Naive B cell (primary cell): ENCODE results near the gene GATAD2A. TPM values are rescaled to one million over a fixed set of nuclear protein-coding genes. Genes with fewer than 3 reads are reported as not detected.
"Not testable (repeated sequence)": the region's sequence is repeated elsewhere in the genome, so short reads cannot be mapped to it uniquely, and the experiment has no call there.

Experiments
- ATAC-seq, 2 donors: fragments of 150-1000 bp; cut with Tn5 transposase; 2 replicates each; pipeline ENCODE4 v1.10.0; 2021; ENCODE audit warnings: low read depth in 2 of 2, mild to moderate bottlenecking in 2 of 2, moderate library complexity in 2 of 2
- DNase-seq: peaks from one replicate; pipeline ENCODE4 v3.0.0; 2022
- H3K27ac Mint-ChIP-seq, 6 donors: one replicate each; pipeline ENCODE4 v1.8.0; 2020 to 2022; ENCODE audit warnings: mild to moderate bottlenecking in 6 of 6, mixed read lengths in 6 of 6, moderate library complexity in 5 of 6, inconsistent platforms in 2 of 6
- H3K27me3 Mint-ChIP-seq, 3 donors: one replicate each; pipeline ENCODE4 v1.8.0; 2021 to 2022; ENCODE audit warnings: mixed read lengths in 3 of 3, mild to moderate bottlenecking in 1 of 3
- H3K36me3 Mint-ChIP-seq, 2 donors: one replicate each; pipeline ENCODE4 v1.8.0; 2020 to 2022; ENCODE audit warnings: mixed read lengths in 2 of 2, inconsistent platforms in 1 of 2, mild to moderate bottlenecking in 1 of 2
- H3K4me1 Mint-ChIP-seq, 3 donors: one replicate each; pipeline ENCODE4 v1.8.0; 2020 to 2022; ENCODE audit warnings: mixed read lengths in 3 of 3, inconsistent platforms in 1 of 3, mild to moderate bottlenecking in 1 of 3, moderate library complexity in 1 of 3
- H3K4me3 Mint-ChIP-seq, 8 donors: one replicate each; pipeline ENCODE4 v1.8.0; 2020 to 2022; ENCODE audit warnings: mild to moderate bottlenecking in 8 of 8, mixed read lengths in 8 of 8, moderate library complexity in 8 of 8, inconsistent platforms in 2 of 8
- H3K9me3 Mint-ChIP-seq, 7 donors: one replicate each; pipeline ENCODE4 v1.8.0; 2020 to 2022; ENCODE audit warnings: mixed read lengths in 7 of 7, mild to moderate bottlenecking in 5 of 7, inconsistent platforms in 2 of 7, moderate library complexity in 1 of 7
- polyA plus RNA-seq, 6 donors: library from polyadenylated mRNA; unstranded; fragments of 300-500 nt; fragmentation: Illumina TruSeq; gene quantifications; one replicate each; pipeline ENCODE4 v1.2.3, GENCODE V29; 2021; ENCODE audit warnings: low read depth in 6 of 6

The GATAD2A gene
- polyA plus RNA-seq, 6 donors from 2014 or later: 2.2 to 19.2 (median 10.6) TPM

- Mint-ChIP-seq H3K27ac (peak overlapping the region in 1 of 6 donors; percentile 64), H3K36me3 (no peaks in the 10 kb centered on the region), H3K4me3 (peak overlapping the region in 2 of 8 donors; percentile 11 to 15), H3K4me1 (peaks cover 2 to 17% (median 9%) of the 10 kb centered on the region in 3 donors), H3K9me3 (no peaks in the 10 kb centered on the region), H3K27me3 (no peaks in the 10 kb centered on the region)
- ATAC-seq (no peak), DNase-seq (no peak)
These were observed 24.2 kb upstream of the GATAD2A start for GRCh38 chr19:19381007-19381926.

GRCh38 chr19:19382118-19382517, 23.4 kb upstream of the GATAD2A start:
- ATAC-seq (no peak), DNase-seq (no peak)
- peaks cover 11 to 26% (median 17%) of the 10 kb centered on the region in 3 donors for H3K4me1 Mint-ChIP-seq
- H3K36me3 Mint-ChIP-seq: no peaks in the 10 kb centered on the region
- H3K9me3 Mint-ChIP-seq: no peaks in the 10 kb centered on the region
- peak overlapping the region in 2 of 8 donors; percentile 18 to 70 for H3K4me3 Mint-ChIP-seq
- peak overlapping the region in 1 of 6 donors; percentile 61 for H3K27ac Mint-ChIP-seq
- no peaks in the 10 kb centered on the region for H3K27me3 Mint-ChIP-seq

GRCh38 chr19:19384486-19384885, 21.0 kb upstream of the GATAD2A start:
- ATAC-seq (no peak), DNase-seq (no peak)
- no peaks in the 10 kb centered on the region for H3K9me3 Mint-ChIP-seq
- H3K36me3 Mint-ChIP-seq: no peaks in the 10 kb centered on the region
- no peak overlapping the region for H3K27ac Mint-ChIP-seq
- peak overlapping the region; percentile 81 to 100 (median 92) for H3K4me3 Mint-ChIP-seq
- H3K27me3 Mint-ChIP-seq: no peaks in the 10 kb centered on the region
- H3K4me1 Mint-ChIP-seq: peaks cover 27 to 49% (median 38%) of the 10 kb centered on the region in 3 donors

- H3K9me3 Mint-ChIP-seq: no peaks in the 10 kb centered on the region
- no peaks in the 10 kb centered on the region for H3K27me3 Mint-ChIP-seq
- peak; percentile 100 for DNase-seq
- peak overlapping the region; percentile 27 to 96 (median 80) for H3K27ac Mint-ChIP-seq
- H3K4me1 Mint-ChIP-seq: peaks cover 33 to 53% (median 43%) of the 10 kb centered on the region in 3 donors
- H3K36me3 Mint-ChIP-seq: no peaks in the 10 kb centered on the region
- H3K4me3 Mint-ChIP-seq: peak overlapping the region; percentile 81 to 100 (median 92)
- ATAC-seq: peak; percentile 84 to 86
These were observed 20.2 kb upstream of the GATAD2A start for GRCh38 chr19:19385131-19385895.

GRCh38 chr19:19385896-19386869, 19.3 kb upstream of the GATAD2A start:
- Mint-ChIP-seq H3K36me3 (no peaks in the 10 kb centered on the region), H3K27me3 (no peaks in the 10 kb centered on the region), H3K9me3 (no peaks in the 10 kb centered on the region), H3K4me3 (peak overlapping the region; percentile 95 to 100 (median 98)), H3K27ac (peak overlapping the region; percentile 93 to 98 (median 96)), H3K4me1 (peaks cover 41 to 54% (median 48%) of the 10 kb centered on the region in 3 donors)
- DNase-seq: peak; percentile 35
- ATAC-seq: peak; percentile 5 to 8

- Mint-ChIP-seq H3K27ac (peak overlapping the region; percentile 44 to 96 (median 96)), H3K9me3 (no peaks in the 10 kb centered on the region), H3K27me3 (no peaks in the 10 kb centered on the region), H3K36me3 (no peaks in the 10 kb centered on the region), H3K4me3 (peak overlapping the region; percentile 95 to 100 (median 98)), H3K4me1 (peaks cover 47 to 50% (median 48%) of the 10 kb centered on the region in 3 donors)
- DNase-seq: no peak
- no peak for ATAC-seq
These were observed 18.4 kb upstream of the GATAD2A start for GRCh38 chr19:19387108-19387507.

GRCh38 chr19:19388568-19389555, 16.6 kb upstream of the GATAD2A start:
- peaks cover 52 to 59% (median 58%) of the 10 kb centered on the region in 3 donors for H3K4me1 Mint-ChIP-seq

GRCh38 chr19:19389683-19390082, 15.8 kb upstream of the GATAD2A start:
- Mint-ChIP-seq H3K27ac (peak overlapping the region in 2 of 6 donors; percentile 53 to 72), H3K4me3 (peak overlapping the region in 2 of 8 donors; percentile 56 to 100), H3K4me1 (peaks cover 54 to 67% (median 66%) of the 10 kb centered on the region in 3 donors)
- ATAC-seq, H3K9me3 Mint-ChIP-seq, H3K27me3 Mint-ChIP-seq, DNase-seq, H3K36me3 Mint-ChIP-seq: not testable (repeated sequence)

More at GRCh38 chr19:19388568-19389555, 16.6 kb upstream of the GATAD2A start:
- ATAC-seq: no peak
- H3K27me3 Mint-ChIP-seq: no peaks in the 10 kb centered on the region
- no peak for DNase-seq
- H3K36me3 Mint-ChIP-seq: no peaks in the 10 kb centered on the region
- H3K4me3 Mint-ChIP-seq: peak overlapping the region in 4 of 8 donors; percentile 37 to 100 (median 70)
- peak overlapping the region in 4 of 6 donors; percentile 31 to 86 (median 66) for H3K27ac Mint-ChIP-seq
- H3K9me3 Mint-ChIP-seq: no peaks in the 10 kb centered on the region

- H3K36me3 Mint-ChIP-seq, H3K27me3 Mint-ChIP-seq, H3K9me3 Mint-ChIP-seq, DNase-seq, ATAC-seq, H3K27ac Mint-ChIP-seq: not testable (repeated sequence)
- peak overlapping the region in 2 of 8 donors; percentile 20 to 53 for H3K4me3 Mint-ChIP-seq
- peaks cover 27 to 51% (median 44%) of the 10 kb centered on the region in 3 donors for H3K4me1 Mint-ChIP-seq
These were observed 11.1 kb upstream of the GATAD2A start for GRCh38 chr19:19394333-19394732.

- Mint-ChIP-seq H3K27ac (peak overlapping the region in 1 of 6 donors; percentile 80), H3K9me3 (no peaks in the 10 kb centered on the region), H3K4me1 (peaks cover 15 to 34% (median 26%) of the 10 kb centered on the region in 3 donors), H3K4me3 (no peak overlapping the region), H3K27me3 (no peaks in the 10 kb centered on the region), H3K36me3 (no peaks in the 10 kb centered on the region)
- DNase-seq (no peak), ATAC-seq (no peak)
These were observed 5.6 kb upstream of the GATAD2A start for GRCh38 chr19:19399733-19400433.
